ENCODE measurements around the gene OR14A16.

DNA sequence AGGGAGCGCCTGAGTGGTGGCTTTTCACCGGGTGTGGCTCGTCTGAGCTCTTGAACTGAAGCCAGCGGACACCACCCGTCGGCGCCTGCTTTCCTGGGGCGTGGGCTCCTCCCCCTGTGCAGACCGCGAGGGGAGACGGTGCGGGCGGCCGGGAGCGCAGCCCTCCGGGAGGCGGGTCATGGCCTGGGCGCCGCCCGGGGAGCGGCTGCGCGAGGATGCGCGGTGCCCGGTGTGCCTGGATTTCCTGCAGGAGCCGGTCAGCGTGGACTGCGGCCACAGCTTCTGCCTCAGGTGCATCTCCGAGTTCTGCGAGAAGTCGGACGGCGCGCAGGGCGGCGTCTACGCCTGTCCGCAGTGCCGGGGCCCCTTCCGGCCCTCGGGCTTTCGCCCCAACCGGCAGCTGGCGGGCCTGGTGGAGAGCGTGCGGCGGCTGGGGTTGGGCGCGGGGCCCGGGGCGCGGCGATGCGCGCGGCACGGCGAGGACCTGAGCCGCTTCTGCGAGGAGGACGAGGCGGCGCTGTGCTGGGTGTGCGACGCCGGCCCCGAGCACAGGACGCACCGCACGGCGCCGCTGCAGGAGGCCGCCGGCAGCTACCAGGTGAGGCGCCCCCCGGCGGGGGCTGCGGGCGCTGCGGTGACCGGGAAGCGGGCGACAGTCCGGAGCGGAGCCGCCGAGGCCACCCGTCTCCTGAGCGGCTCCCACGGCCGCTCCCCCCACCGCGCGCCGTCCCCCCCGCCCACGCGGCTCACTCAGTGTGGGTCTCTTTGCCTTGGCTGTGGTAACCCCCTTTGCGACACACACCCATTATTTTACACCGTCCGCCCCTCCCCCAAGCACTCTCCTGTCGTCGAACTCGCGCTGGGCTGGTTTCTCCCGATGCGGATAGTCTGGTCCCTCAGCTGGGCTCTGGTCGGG is 33.4 kb upstream of the OR14A16 start, which contains the start of gene TRIM58:
- no peak for TF ChIP-seq TAF1 (conservative IDR thresholded peaks at IDR 0.05)
- TF ChIP-seq GABPA (IDR thresholded peaks at IDR 0.05 in 1 of 2, conservative IDR thresholded peaks at IDR 0.05 in 1 of 2): no peak
- TF ChIP-seq, protein P1, sequence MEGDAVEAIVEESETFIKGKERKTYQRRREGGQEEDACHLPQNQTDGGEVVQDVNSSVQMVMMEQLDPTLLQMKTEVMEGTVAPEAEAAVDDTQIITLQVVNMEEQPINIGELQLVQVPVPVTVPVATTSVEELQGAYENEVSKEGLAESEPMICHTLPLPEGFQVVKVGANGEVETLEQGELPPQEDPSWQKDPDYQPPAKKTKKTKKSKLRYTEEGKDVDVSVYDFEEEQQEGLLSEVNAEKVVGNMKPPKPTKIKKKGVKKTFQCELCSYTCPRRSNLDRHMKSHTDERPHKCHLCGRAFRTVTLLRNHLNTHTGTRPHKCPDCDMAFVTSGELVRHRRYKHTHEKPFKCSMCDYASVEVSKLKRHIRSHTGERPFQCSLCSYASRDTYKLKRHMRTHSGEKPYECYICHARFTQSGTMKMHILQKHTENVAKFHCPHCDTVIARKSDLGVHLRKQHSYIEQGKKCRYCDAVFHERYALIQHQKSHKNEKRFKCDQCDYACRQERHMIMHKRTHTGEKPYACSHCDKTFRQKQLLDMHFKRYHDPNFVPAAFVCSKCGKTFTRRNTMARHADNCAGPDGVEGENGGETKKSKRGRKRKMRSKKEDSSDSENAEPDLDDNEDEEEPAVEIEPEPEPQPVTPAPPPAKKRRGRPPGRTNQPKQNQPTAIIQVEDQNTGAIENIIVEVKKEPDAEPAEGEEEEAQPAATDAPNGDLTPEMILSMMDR (IDR thresholded peaks at IDR 0.05; ENCODE audit: low read depth, low read length, missing input control): no peak
- TF ChIP-seq FOXA1 (IDR thresholded peaks at IDR 0.05): no peak
- TF ChIP-seq JUND (IDR thresholded peaks at IDR 0.05): no peak
- TF ChIP-seq, protein P2, sequence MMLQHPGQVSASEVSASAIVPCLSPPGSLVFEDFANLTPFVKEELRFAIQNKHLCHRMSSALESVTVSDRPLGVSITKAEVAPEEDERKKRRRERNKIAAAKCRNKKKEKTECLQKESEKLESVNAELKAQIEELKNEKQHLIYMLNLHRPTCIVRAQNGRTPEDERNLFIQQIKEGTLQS (IDR thresholded peaks at IDR 0.05): no peak
- TF ChIP-seq, protein P3, sequence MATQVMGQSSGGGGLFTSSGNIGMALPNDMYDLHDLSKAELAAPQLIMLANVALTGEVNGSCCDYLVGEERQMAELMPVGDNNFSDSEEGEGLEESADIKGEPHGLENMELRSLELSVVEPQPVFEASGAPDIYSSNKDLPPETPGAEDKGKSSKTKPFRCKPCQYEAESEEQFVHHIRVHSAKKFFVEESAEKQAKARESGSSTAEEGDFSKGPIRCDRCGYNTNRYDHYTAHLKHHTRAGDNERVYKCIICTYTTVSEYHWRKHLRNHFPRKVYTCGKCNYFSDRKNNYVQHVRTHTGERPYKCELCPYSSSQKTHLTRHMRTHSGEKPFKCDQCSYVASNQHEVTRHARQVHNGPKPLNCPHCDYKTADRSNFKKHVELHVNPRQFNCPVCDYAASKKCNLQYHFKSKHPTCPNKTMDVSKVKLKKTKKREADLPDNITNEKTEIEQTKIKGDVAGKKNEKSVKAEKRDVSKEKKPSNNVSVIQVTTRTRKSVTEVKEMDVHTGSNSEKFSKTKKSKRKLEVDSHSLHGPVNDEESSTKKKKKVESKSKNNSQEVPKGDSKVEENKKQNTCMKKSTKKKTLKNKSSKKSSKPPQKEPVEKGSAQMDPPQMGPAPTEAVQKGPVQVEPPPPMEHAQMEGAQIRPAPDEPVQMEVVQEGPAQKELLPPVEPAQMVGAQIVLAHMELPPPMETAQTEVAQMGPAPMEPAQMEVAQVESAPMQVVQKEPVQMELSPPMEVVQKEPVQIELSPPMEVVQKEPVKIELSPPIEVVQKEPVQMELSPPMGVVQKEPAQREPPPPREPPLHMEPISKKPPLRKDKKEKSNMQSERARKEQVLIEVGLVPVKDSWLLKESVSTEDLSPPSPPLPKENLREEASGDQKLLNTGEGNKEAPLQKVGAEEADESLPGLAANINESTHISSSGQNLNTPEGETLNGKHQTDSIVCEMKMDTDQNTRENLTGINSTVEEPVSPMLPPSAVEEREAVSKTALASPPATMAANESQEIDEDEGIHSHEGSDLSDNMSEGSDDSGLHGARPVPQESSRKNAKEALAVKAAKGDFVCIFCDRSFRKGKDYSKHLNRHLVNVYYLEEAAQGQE (IDR thresholded peaks at IDR 0.05): no peak
- TF ChIP-seq, protein P4, sequence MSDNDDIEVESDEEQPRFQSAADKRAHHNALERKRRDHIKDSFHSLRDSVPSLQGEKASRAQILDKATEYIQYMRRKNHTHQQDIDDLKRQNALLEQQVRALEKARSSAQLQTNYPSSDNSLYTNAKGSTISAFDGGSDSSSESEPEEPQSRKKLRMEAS (IDR thresholded peaks at IDR 0.05): no peak
- TF ChIP-seq RAD21 (IDR thresholded peaks at IDR 0.05): no peak
- TF ChIP-seq, protein P5, sequence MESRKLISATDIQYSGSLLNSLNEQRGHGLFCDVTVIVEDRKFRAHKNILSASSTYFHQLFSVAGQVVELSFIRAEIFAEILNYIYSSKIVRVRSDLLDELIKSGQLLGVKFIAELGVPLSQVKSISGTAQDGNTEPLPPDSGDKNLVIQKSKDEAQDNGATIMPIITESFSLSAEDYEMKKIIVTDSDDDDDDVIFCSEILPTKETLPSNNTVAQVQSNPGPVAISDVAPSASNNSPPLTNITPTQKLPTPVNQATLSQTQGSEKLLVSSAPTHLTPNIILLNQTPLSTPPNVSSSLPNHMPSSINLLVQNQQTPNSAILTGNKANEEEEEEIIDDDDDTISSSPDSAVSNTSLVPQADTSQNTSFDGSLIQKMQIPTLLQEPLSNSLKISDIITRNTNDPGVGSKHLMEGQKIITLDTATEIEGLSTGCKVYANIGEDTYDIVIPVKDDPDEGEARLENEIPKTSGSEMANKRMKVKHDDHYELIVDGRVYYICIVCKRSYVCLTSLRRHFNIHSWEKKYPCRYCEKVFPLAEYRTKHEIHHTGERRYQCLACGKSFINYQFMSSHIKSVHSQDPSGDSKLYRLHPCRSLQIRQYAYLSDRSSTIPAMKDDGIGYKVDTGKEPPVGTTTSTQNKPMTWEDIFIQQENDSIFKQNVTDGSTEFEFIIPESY (IDR thresholded peaks at IDR 0.05): no peak
- no peak for TF ChIP-seq EGR1 (IDR thresholded peaks at IDR 0.05; ENCODE audit: low read depth in 2 of 2)
- TF ChIP-seq YY1 (IDR thresholded peaks at IDR 0.05): no peak
- no peak for TF ChIP-seq SP1 (IDR thresholded peaks at IDR 0.05)
- TF ChIP-seq RXRA (IDR thresholded peaks at IDR 0.05): no peak

All from liver (tissue), 3 donors.